H9 (cell line): ENCODE measurements around the gene TTC27. TPM values are rescaled to one million over a fixed set of nuclear protein-coding genes. Genes with fewer than 3 reads are reported as not detected.
"Not testable (repeated sequence)": the region's sequence is repeated elsewhere in the genome, so short reads cannot be mapped to it uniquely, and the experiment has no call there.

Experiments used
- DNase-seq: peaks from one replicate; pipeline ENCODE4 v3.0.0-alpha.2; 2017
- H2AFZ ChIP-seq: one replicate; pipeline ENCODE4 v1.6.1; 2013; ENCODE audit warnings: mild to moderate bottlenecking, low read length, control low read depth, moderate library complexity
- H2AK5ac ChIP-seq: 2 replicates; pipeline ENCODE4 v1.6.1; 2013; ENCODE audit warnings: low read length, control low read depth, mixed read lengths; ENCODE audit not compliant: insufficient read length
- H2BK120ac ChIP-seq: one replicate; pipeline ENCODE4 v1.6.1; 2013; ENCODE audit warnings: low read depth, mild to moderate bottlenecking, low read length, control low read depth, inconsistent platforms; ENCODE audit not compliant: poor library complexity, severe bottlenecking
- H2BK12ac ChIP-seq: 2 replicates; pipeline ENCODE4 v1.6.1; 2013; ENCODE audit warnings: low read length, control low read depth, mixed read lengths, low read depth; ENCODE audit not compliant: insufficient read length
- H2BK15ac ChIP-seq: 2 replicates; pipeline ENCODE4 v1.6.1; 2013; ENCODE audit warnings: low read depth, low read length, control low read depth
- H2BK20ac ChIP-seq: one replicate; pipeline ENCODE4 v1.6.1; 2013; ENCODE audit warnings: low read depth, mild to moderate bottlenecking, low read length, control low read depth, inconsistent platforms; ENCODE audit not compliant: poor library complexity, severe bottlenecking
- H2BK5ac ChIP-seq: 2 replicates; pipeline ENCODE4 v1.6.1; 2013; ENCODE audit warnings: low read length, control low read depth, mixed read lengths; ENCODE audit not compliant: insufficient read length
- H3K14ac ChIP-seq: 2 replicates; pipeline ENCODE4 v1.6.1; 2013; ENCODE audit warnings: low read length, control low read depth; ENCODE audit not compliant: insufficient read depth
- H3K18ac ChIP-seq: 2 replicates; pipeline ENCODE4 v1.6.1; 2013; ENCODE audit warnings: low read depth, mild to moderate bottlenecking, mixed read lengths, low read length, control low read depth; ENCODE audit not compliant: insufficient read length
- H3K23ac ChIP-seq: 2 replicates; pipeline ENCODE4 v1.6.1; 2013; ENCODE audit warnings: low read length, control low read depth, mixed read lengths, low read depth; ENCODE audit not compliant: insufficient read length
- H3K23me2 ChIP-seq: 2 replicates; pipeline ENCODE4 v1.6.1; 2013; ENCODE audit warnings: low read depth, mild to moderate bottlenecking, mixed read lengths, low read length, control low read depth; ENCODE audit not compliant: insufficient read length, poor library complexity, severe bottlenecking
- H3K27ac ChIP-seq: 2 replicates; pipeline ENCODE4 v1.5.1; 2013; ENCODE audit warnings: low read length, control low read depth, mixed read lengths, low read depth; ENCODE audit not compliant: insufficient read length
- H3K27me3 ChIP-seq: 2 replicates; pipeline ENCODE4 v1.6.1; 2013; ENCODE audit warnings: low read length, control low read depth, inconsistent platforms; ENCODE audit not compliant: insufficient read depth
- H3K4ac ChIP-seq: 2 replicates; pipeline ENCODE4 v1.6.1; 2013; ENCODE audit warnings: low read depth, mild to moderate bottlenecking, control low read depth, inconsistent platforms, low read length, moderate library complexity
- H3K4me1 ChIP-seq: 2 replicates; pipeline ENCODE4 v1.6.1; 2013; ENCODE audit warnings: low read length, control low read depth, inconsistent platforms; ENCODE audit not compliant: insufficient read depth
- H3K4me2 ChIP-seq: 2 replicates; pipeline ENCODE4 v1.6.1; 2013; ENCODE audit warnings: low read length, control low read depth, mixed read lengths; ENCODE audit not compliant: insufficient read length, insufficient read depth
- H3K56ac ChIP-seq: 2 replicates; pipeline ENCODE4 v1.6.1; 2013; ENCODE audit warnings: low read depth, mild to moderate bottlenecking, mixed read lengths, low read length, control low read depth; ENCODE audit not compliant: insufficient read length
- H3K79me1 ChIP-seq: 2 replicates; pipeline ENCODE4 v1.6.1; 2013; ENCODE audit warnings: low read depth, mild to moderate bottlenecking, moderate library complexity, low read length, control low read depth, inconsistent platforms; ENCODE audit not compliant: insufficient read depth, poor library complexity, severe bottlenecking
- H3K79me2 ChIP-seq: 2 replicates; pipeline ENCODE4 v1.6.1; 2013; ENCODE audit warnings: low read length, control low read depth, inconsistent platforms; ENCODE audit not compliant: insufficient read depth
- H3K9ac ChIP-seq: 2 replicates; pipeline ENCODE4 v1.6.1; 2013; ENCODE audit warnings: low read length, control low read depth, mixed read lengths; ENCODE audit not compliant: insufficient read length; ENCODE audit errors: extremely low read depth
- H3K9me3 ChIP-seq: one replicate; pipeline ENCODE4 v1.6.1; 2013; ENCODE audit warnings: low read depth, low read length, inconsistent platforms; ENCODE audit not compliant: control insufficient read depth
- H3T11ph ChIP-seq: one replicate; pipeline ENCODE4 v1.6.1; 2013; ENCODE audit warnings: mild to moderate bottlenecking, low read length, control low read depth, inconsistent platforms
- H4K20me1 ChIP-seq: one replicate; pipeline ENCODE4 v1.6.1; 2013; ENCODE audit not compliant: control insufficient read depth, insufficient read length, insufficient read depth
- H4K5ac ChIP-seq: 2 replicates; pipeline ENCODE4 v1.6.1; 2013; ENCODE audit warnings: low read depth, mild to moderate bottlenecking, mixed read lengths, low read length, control low read depth; ENCODE audit not compliant: insufficient read length
- H4K8ac ChIP-seq: replicated peaks from 2 replicates; pipeline ENCODE4 v1.6.1; 2013; ENCODE audit warnings: low read length, control low read depth, mixed read lengths, low read depth; ENCODE audit not compliant: insufficient read length
- H4K91ac ChIP-seq: 2 replicates; pipeline ENCODE4 v1.6.1; 2013; ENCODE audit warnings: low read depth, mild to moderate bottlenecking, moderate library complexity, mixed read lengths, low read length, control low read depth; ENCODE audit not compliant: insufficient read length
- H3K27ac Mint-ChIP-seq, 3 experiments: 2 replicates in 2 of 3; 3 replicates in 1 of 3; pipeline ENCODE4 v1.8.0; 2020 to 2021; ENCODE audit warnings: mixed read lengths in 3 of 3, mild to moderate bottlenecking in 1 of 3, moderate library complexity in 1 of 3
- H3K27me3 Mint-ChIP-seq: 2 replicates; pipeline ENCODE4 v1.8.0; 2021; ENCODE audit warnings: low read depth, mild to moderate bottlenecking, moderate library complexity, mixed read lengths
- H3K36me3 Mint-ChIP-seq, 3 experiments: 2 replicates in 2 of 3; 3 replicates in 1 of 3; pipeline ENCODE4 v1.8.0; 2020 to 2021; ENCODE audit warnings: low read depth in 3 of 3, mixed read lengths in 3 of 3; ENCODE audit not compliant: insufficient read depth in 1 of 3
- H3K4me1 Mint-ChIP-seq, 2 experiments: 2 replicates each; pipeline ENCODE4 v1.8.0; 2020; ENCODE audit warnings: mixed read lengths in 2 of 2
- H3K4me3 Mint-ChIP-seq, 2 experiments: 2 replicates in 1 of 2; 3 replicates in 1 of 2; pipeline ENCODE4 v1.8.0; 2020 to 2021; ENCODE audit warnings: mild to moderate bottlenecking in 2 of 2, mixed read lengths in 2 of 2, moderate library complexity in 1 of 2
- H3K9me3 Mint-ChIP-seq, 2 experiments: 2 replicates in 1 of 2; 3 replicates in 1 of 2; pipeline ENCODE4 v1.8.0; 2020; ENCODE audit warnings: mild to moderate bottlenecking in 2 of 2, mixed read lengths in 2 of 2, moderate library complexity in 1 of 2
- CTCF ChIP-seq: fragments of 200-600 bp; sonication (generic); conservative IDR thresholded peaks from 3 replicates; pipeline ENCODE4 v1.8.0; 2021; ENCODE audit warnings: antibody characterized with exemption, mild to moderate bottlenecking
- WGBS: extraction: QIAGEN DNeasy Blood & Tissue Kit; methylation state at CpG from one replicate; pipeline ENCODE4 v1.1.7; 2013; ENCODE audit warnings: missing lambda C conversion rate, low lambda C conversion rate, mixed read lengths; ENCODE audit not compliant: insufficient read length; ENCODE audit errors: extremely low coverage; 5-methylcytosine and 5-hydroxymethylcytosine counted together
- total RNA-seq: library from RNA; stranded (reverse); gene quantifications from 2 replicates; pipeline ENCODE4 v1.2.1, GENCODE V29; 2021

Gene TTC27
- total RNA-seq, 1 experiment from 2014 or later, result 26.0 TPM

- H2BK120ac ChIP-seq, result no peak overlapping the region
- no peak overlapping the region for H3K9ac ChIP-seq
- no peaks in the 10 kb centered on the region for H3K27me3 Mint-ChIP-seq
These were observed 99.3 kb downstream of the TTC27 start for GRCh38 chr2:32727157-32727556.

GRCh38 chr2:32730958-32731357 is 103.1 kb downstream of the TTC27 start:
- not testable (repeated sequence) for H3K27me3 ChIP-seq, H3K4me1 ChIP-seq, H4K91ac ChIP-seq, H3K27ac ChIP-seq, H3K18ac ChIP-seq, H3K4me2 ChIP-seq, H2BK12ac ChIP-seq, H2BK5ac ChIP-seq, H4K20me1 ChIP-seq, H3K79me2 ChIP-seq, H2BK15ac ChIP-seq, H3K9me3 ChIP-seq, H3T11ph ChIP-seq, H3K14ac ChIP-seq, H3K9ac ChIP-seq, H3K56ac ChIP-seq, H3K27me3 Mint-ChIP-seq, H4K5ac ChIP-seq, H2BK20ac ChIP-seq, H3K79me1 ChIP-seq, H3K23ac ChIP-seq, H3K23me2 ChIP-seq, H4K8ac ChIP-seq, H2AK5ac ChIP-seq, H3K4ac ChIP-seq, H3K4me3 Mint-ChIP-seq, H2BK120ac ChIP-seq, DNase-seq, H2AFZ ChIP-seq
- Mint-ChIP-seq H3K4me1 (peaks cover 18 to 26% of the 10 kb centered on the region in 2 experiments), H3K27ac (peak overlapping the region in 2 of 3 experiments; percentile 46 to 76; a peak in 4 of 7 replicates), H3K36me3 (peaks cover 11 to 17% (median 14%) of the 10 kb centered on the region in 3 experiments), H3K9me3 (peaks cover 7 to 10% of the 10 kb centered on the region in 2 experiments)
- 100% methylated on average over 1 of the region's 8 CpGs for WGBS

More at GRCh38 chr2:32727157-32727556, 99.3 kb downstream of the TTC27 start:
- no peak for TF ChIP-seq CTCF
- Mint-ChIP-seq H3K27ac (no peak overlapping the region), H3K4me3 (no peak overlapping the region), H3K36me3 (peaks cover 28 to 33% (median 28%) of the 10 kb centered on the region in 3 experiments), H3K4me1 (peaks cover 17 to 19% of the 10 kb centered on the region in 2 experiments), H3K9me3 (peaks cover 14 to 16% of the 10 kb centered on the region in 2 experiments)
- Histone ChIP-seq H3K23ac (no peak overlapping the region), H3K79me2 (no peaks in the 10 kb centered on the region), H3K79me1 (no peaks in the 10 kb centered on the region), H4K91ac (no peak overlapping the region), H3K27ac (no peak overlapping the region), H4K5ac (no peak overlapping the region), H3K18ac (no peak overlapping the region), H2AFZ (no peak overlapping the region), H2BK15ac (no peak overlapping the region), H3K4ac (no peak overlapping the region), H3K4me1 (no peaks in the 10 kb centered on the region; the same call in 1 of the 2 replicates), H4K8ac (no peak overlapping the region), H2BK20ac (no peak overlapping the region), H3T11ph (no peak overlapping the region), H3K56ac (no peak overlapping the region), H2AK5ac (no peak overlapping the region), H3K27me3 (no peaks in the 10 kb centered on the region), H3K23me2 (no peaks in the 10 kb centered on the region), H4K20me1 (no peaks in the 10 kb centered on the region), H3K4me2 (no peak overlapping the region), H3K9me3 (no peaks in the 10 kb centered on the region), H2BK5ac (no peak overlapping the region), H3K14ac (no peak overlapping the region), H2BK12ac (no peak overlapping the region)
- no CpG with 5 or more reads among the region's 1 CpG for WGBS
- DNase-seq, result no peak
